Astrocyte (in vitro differentiated cells and primary cell): ENCODE results near the gene SLC35F2. TPM values are rescaled to one million over a fixed set of nuclear protein-coding genes. Genes with fewer than 3 reads are reported as not detected.

Source experiments
- DNase-seq: peaks from one replicate; pipeline ENCODE4 v3.0.0-alpha.2; 2010; ENCODE audit warnings: low read depth
- FAIRE-seq: peaks from 2 replicates; lab custom pipeline; 2011; peaks lifted over from hg19 to GRCh38; lab: Jason Lieb, UNC
- H2AFZ ChIP-seq: 2 replicates; pipeline ENCODE4 v1.6.0; 2012; ENCODE audit warnings: low read depth, low read length, inconsistent platforms
- H3K27ac ChIP-seq: 2 replicates; pipeline ENCODE4 v1.5.1; 2011; ENCODE audit warnings: low read depth, low read length, inconsistent platforms
- H3K27me3 ChIP-seq: 2 replicates; pipeline ENCODE4 v1.6.0; 2011; ENCODE audit warnings: low read length, inconsistent platforms; ENCODE audit not compliant: insufficient read depth
- H3K36me3 ChIP-seq: 2 replicates; pipeline ENCODE4 v1.5.1; 2011; ENCODE audit warnings: low read length, inconsistent platforms; ENCODE audit not compliant: insufficient read depth
- H3K4me1 ChIP-seq: 2 replicates; pipeline ENCODE4 v1.5.1; 2011; ENCODE audit warnings: low read length, inconsistent platforms; ENCODE audit not compliant: insufficient read depth
- H3K4me2 ChIP-seq: 2 replicates; pipeline ENCODE4 v1.6.0; 2012; ENCODE audit warnings: low read length, inconsistent platforms
- H3K4me3 ChIP-seq: 2 replicates; pipeline ENCODE4 v1.5.1; 2011; ENCODE audit warnings: low read depth, mild to moderate bottlenecking, low read length, inconsistent platforms; ENCODE audit not compliant: insufficient read depth
- H3K79me2 ChIP-seq: 2 replicates; pipeline ENCODE4 v1.6.0; 2012; ENCODE audit warnings: mild to moderate bottlenecking, low read length, inconsistent platforms; ENCODE audit not compliant: insufficient read depth
- H3K9ac ChIP-seq: 2 replicates; pipeline ENCODE4 v1.6.0; 2012; ENCODE audit warnings: mild to moderate bottlenecking, low read length, inconsistent platforms
- H3K9me3 ChIP-seq: 2 replicates; pipeline ENCODE4 v1.5.1; 2012; ENCODE audit warnings: low read depth, mild to moderate bottlenecking, low read length, inconsistent platforms; ENCODE audit not compliant: insufficient read depth
- H4K20me1 ChIP-seq: 2 replicates; pipeline ENCODE4 v1.6.0; 2012; ENCODE audit warnings: low read length, inconsistent platforms; ENCODE audit not compliant: insufficient read depth
- H3K27ac Mint-ChIP-seq: one replicate; pipeline ENCODE4 v1.8.0; 2021; ENCODE audit warnings: mild to moderate bottlenecking, mixed read lengths; ENCODE audit not compliant: unreplicated experiment
- H3K27me3 Mint-ChIP-seq: one replicate; pipeline ENCODE4 v1.8.0; 2021; ENCODE audit warnings: low read depth, mixed read lengths; ENCODE audit not compliant: unreplicated experiment
- H3K36me3 Mint-ChIP-seq: one replicate; pipeline ENCODE4 v1.8.0; 2021; ENCODE audit warnings: low read depth, mixed read lengths; ENCODE audit not compliant: unreplicated experiment
- H3K4me1 Mint-ChIP-seq: one replicate; pipeline ENCODE4 v1.8.0; 2021; ENCODE audit warnings: low read depth, mixed read lengths; ENCODE audit not compliant: unreplicated experiment
- H3K4me3 Mint-ChIP-seq: one replicate; pipeline ENCODE4 v1.8.0; 2021; ENCODE audit warnings: mild to moderate bottlenecking, moderate library complexity, mixed read lengths; ENCODE audit not compliant: unreplicated experiment
- H3K9me3 Mint-ChIP-seq: one replicate; pipeline ENCODE4 v1.8.0; 2021; ENCODE audit warnings: mild to moderate bottlenecking, mixed read lengths; ENCODE audit not compliant: unreplicated experiment
- EZH2 ChIP-seq: IDR thresholded peaks from 2 replicates; pipeline ENCODE4 v1.6.1; 2012; ENCODE audit warnings: mild to moderate bottlenecking, low read length, inconsistent platforms; ENCODE audit not compliant: insufficient read depth
- total RNA-seq: library from RNA; stranded (reverse); gene quantifications from 2 replicates; pipeline ENCODE4 v1.2.1, GENCODE V29; 2021
- TF ChIP-seq, protein P1 (sequence below): IDR thresholded peaks from 2 replicates; pipeline ENCODE4 v1.5.1; 2011; ENCODE audit warnings: low read depth, mild to moderate bottlenecking, inconsistent platforms, low read length, moderate library complexity; ENCODE audit not compliant: insufficient read depth

SLC35F2 gene
- total RNA-seq, 1 donor from 2014 or later = 52.5 TPM

DNA sequence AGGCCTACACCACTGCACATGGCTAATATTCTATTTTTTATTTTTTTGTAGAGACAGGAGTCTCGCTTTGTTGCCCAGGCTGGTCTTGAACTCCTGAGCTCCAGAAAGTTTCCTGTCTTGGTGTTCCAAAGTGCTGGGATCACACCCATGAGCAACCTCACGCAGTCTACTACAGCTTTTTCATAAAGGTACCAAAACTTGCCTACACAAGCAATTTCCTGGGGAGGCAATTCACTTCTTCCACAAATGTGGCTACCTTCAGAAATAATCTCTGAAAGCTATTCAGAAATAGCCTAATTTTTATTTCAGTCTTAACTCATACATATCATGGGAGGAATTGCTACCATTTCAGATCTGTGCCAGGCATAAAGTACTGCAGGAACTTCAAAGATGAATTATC, 11.4 kb downstream of the SLC35F2 start:
- no peak for DNase-seq
- H3K36me3 ChIP-seq = no peaks in the 10 kb centered on the region
- no peak for FAIRE-seq
- no peak overlapping the region for H3K4me3 ChIP-seq
- no peak overlapping the region for H3K9ac ChIP-seq
- H4K20me1 ChIP-seq = peaks cover 19% of the 10 kb centered on the region
- TF ChIP-seq EZH2 = no peak
- TF ChIP-seq, protein P1, sequence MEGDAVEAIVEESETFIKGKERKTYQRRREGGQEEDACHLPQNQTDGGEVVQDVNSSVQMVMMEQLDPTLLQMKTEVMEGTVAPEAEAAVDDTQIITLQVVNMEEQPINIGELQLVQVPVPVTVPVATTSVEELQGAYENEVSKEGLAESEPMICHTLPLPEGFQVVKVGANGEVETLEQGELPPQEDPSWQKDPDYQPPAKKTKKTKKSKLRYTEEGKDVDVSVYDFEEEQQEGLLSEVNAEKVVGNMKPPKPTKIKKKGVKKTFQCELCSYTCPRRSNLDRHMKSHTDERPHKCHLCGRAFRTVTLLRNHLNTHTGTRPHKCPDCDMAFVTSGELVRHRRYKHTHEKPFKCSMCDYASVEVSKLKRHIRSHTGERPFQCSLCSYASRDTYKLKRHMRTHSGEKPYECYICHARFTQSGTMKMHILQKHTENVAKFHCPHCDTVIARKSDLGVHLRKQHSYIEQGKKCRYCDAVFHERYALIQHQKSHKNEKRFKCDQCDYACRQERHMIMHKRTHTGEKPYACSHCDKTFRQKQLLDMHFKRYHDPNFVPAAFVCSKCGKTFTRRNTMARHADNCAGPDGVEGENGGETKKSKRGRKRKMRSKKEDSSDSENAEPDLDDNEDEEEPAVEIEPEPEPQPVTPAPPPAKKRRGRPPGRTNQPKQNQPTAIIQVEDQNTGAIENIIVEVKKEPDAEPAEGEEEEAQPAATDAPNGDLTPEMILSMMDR = no peak
- H3K4me1 ChIP-seq = peaks cover 10% of the 10 kb centered on the region
- no peak overlapping the region for H3K27ac Mint-ChIP-seq
- no peak overlapping the region for H2AFZ ChIP-seq
- H3K9me3 Mint-ChIP-seq = no peaks in the 10 kb centered on the region
- no peaks in the 10 kb centered on the region for H3K27me3 ChIP-seq
- no peaks in the 10 kb centered on the region for H3K27me3 Mint-ChIP-seq
- H3K36me3 Mint-ChIP-seq = peaks cover 4% of the 10 kb centered on the region
- H3K27ac ChIP-seq = no peak overlapping the region
- no peaks in the 10 kb centered on the region for H3K9me3 ChIP-seq
- H3K4me3 Mint-ChIP-seq = no peak overlapping the region
- peaks cover 18% of the 10 kb centered on the region for H3K4me1 Mint-ChIP-seq
- peaks cover 74% of the 10 kb centered on the region for H3K79me2 ChIP-seq
- H3K4me2 ChIP-seq = no peak overlapping the region

DNA sequence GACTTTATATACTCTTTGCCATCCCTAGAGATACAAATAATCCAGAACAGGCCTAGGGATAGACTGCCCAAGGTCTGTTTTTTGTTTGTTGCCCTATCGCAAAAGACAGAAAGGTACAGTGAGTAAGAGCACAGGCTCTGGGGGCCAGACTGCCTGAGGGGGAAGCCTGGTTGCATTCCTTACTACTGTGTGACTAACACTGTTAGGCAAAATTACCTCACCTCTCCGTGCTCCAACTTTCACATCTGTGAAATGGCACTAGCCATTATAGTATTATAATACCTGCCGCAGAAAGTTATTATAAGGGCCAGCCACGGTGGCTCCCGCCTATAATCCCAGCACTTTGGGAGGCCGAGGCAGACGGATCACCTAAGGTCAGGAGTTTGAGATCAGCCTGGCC, 14.5 kb downstream of the SLC35F2 start:
- Histone ChIP-seq H2AFZ (no peak overlapping the region), H3K79me2 (peaks cover 54% of the 10 kb centered on the region), H3K4me1 (peaks cover 30% of the 10 kb centered on the region), H3K27me3 (no peaks in the 10 kb centered on the region), H3K9me3 (no peaks in the 10 kb centered on the region), H4K20me1 (peaks cover 7% of the 10 kb centered on the region), H3K27ac (no peak overlapping the region), H3K4me3 (no peak overlapping the region), H3K9ac (no peak overlapping the region), H3K36me3 (no peaks in the 10 kb centered on the region), H3K4me2 (no peak overlapping the region)
- peaks cover 35% of the 10 kb centered on the region for H3K4me1 Mint-ChIP-seq
- no peaks in the 10 kb centered on the region for H3K27me3 Mint-ChIP-seq
- no peak overlapping the region for H3K27ac Mint-ChIP-seq
- H3K9me3 Mint-ChIP-seq = no peaks in the 10 kb centered on the region
- DNase-seq (peak; percentile 76), FAIRE-seq (no peak)
- peak overlapping the region; percentile 47 for H3K4me3 Mint-ChIP-seq
- TF ChIP-seq EZH2 = no peak
- TF ChIP-seq, protein P1 = no peak
- peaks cover 2% of the 10 kb centered on the region for H3K36me3 Mint-ChIP-seq

DNA sequence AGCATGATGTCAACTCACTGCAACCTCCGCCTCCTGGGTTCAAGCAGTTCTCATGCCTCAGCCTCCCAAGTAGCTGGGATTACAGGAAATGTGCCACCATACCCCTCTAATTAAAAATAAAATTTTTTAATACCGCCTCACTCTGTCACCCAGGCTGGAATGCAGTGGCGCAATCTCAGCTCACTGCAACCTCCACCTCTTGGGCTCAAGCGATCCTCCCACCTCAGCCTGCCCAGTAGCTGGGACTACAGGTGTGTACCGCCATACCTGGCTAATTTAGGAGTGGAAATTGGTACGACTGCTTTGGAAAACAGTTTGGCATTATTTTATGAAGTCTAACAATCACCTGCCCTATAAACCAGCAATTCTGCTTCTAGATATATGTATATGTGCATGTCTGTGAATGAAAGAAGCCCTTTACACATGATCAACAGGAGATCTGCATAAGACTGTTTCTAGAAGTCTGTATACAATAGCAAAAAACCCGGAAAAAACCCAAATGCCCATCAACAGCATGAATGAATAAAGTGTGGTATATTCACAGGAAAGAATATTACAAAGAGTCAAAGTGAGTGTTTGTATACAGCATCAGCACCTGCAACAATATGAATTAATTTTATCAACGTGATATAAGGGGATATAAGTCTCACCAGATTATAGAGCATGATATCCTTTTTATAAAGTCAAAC, 16.0 kb downstream of the SLC35F2 start:
- no peak for TF ChIP-seq EZH2
- TF ChIP-seq, protein P1 = no peak
- Histone ChIP-seq H3K4me2 (no peak overlapping the region), H3K79me2 (peaks cover 53% of the 10 kb centered on the region), H3K27ac (no peak overlapping the region), H3K9me3 (no peaks in the 10 kb centered on the region), H3K27me3 (no peaks in the 10 kb centered on the region), H2AFZ (no peak overlapping the region), H3K4me1 (peaks cover 34% of the 10 kb centered on the region), H3K4me3 (no peak overlapping the region), H3K36me3 (no peaks in the 10 kb centered on the region), H3K9ac (no peak overlapping the region), H4K20me1 (peaks cover 4% of the 10 kb centered on the region)
- peaks cover 2% of the 10 kb centered on the region for H3K36me3 Mint-ChIP-seq
- peak overlapping the region; percentile 61 for H3K4me3 Mint-ChIP-seq
- peak overlapping the region; percentile 64 for H3K27ac Mint-ChIP-seq
- no peak for DNase-seq
- peaks cover 34% of the 10 kb centered on the region for H3K4me1 Mint-ChIP-seq
- H3K27me3 Mint-ChIP-seq = no peaks in the 10 kb centered on the region
- no peak for FAIRE-seq
- H3K9me3 Mint-ChIP-seq = no peaks in the 10 kb centered on the region
